ENCODE results near the gene CAMK1D.

DNA sequence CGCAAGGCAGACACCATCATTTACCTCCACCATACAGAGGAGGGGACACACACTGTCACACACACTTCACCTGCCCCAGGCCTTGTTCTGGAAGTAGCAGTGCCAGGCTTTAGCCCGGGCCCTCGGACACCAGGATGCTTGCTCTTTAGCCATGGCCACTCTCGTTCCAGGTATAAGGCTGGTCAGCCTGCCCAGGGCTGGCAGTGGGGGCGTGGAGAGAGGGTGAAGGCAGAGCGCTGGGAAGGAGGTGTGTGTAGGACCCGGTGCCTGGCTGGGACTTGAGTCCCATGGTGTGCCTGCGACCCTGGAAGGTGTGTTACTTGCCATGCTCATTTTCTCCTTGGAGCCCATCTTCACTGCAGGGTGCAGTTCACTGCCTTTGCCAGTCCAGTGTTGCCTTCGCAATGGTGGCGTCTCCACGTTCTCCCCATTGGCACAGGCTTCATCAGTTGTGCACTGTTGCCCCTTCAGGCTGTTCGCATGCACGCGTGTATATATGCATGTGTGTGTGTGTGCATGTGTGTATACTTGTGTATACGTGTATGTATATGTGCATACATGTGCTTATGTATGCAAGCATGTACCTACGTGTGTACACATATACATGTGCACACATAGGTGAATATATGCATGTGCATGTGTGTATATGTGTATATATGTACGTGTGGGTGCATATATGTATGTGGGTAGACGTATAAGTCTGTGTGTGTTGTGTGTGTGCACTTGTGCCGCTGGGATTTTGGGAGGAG lies 153.4 kb downstream of the CAMK1D start:
- TF ChIP-seq TAF1 (IDR thresholded peaks at IDR 0.05; ENCODE audit: borderline replicate concordance, low read depth, low read length) (no peak), MXI1 (IDR thresholded peaks at IDR 0.05; ENCODE audit: low read depth, low read length) (no peak), CHD2 (IDR thresholded peaks at IDR 0.05; ENCODE audit: low read length, partially characterized antibody) (no peak), SMC3 (IDR thresholded peaks at IDR 0.05; ENCODE audit: low read depth, low read length) (no peak), RCOR1 (IDR thresholded peaks at IDR 0.05; ENCODE audit: low read length) (no peak), RAD21 (IDR thresholded peaks at IDR 0.05; ENCODE audit: low read length) (no peak), JUND (IDR thresholded peaks at IDR 0.05) (no peak)
- TF ChIP-seq, protein P1, sequence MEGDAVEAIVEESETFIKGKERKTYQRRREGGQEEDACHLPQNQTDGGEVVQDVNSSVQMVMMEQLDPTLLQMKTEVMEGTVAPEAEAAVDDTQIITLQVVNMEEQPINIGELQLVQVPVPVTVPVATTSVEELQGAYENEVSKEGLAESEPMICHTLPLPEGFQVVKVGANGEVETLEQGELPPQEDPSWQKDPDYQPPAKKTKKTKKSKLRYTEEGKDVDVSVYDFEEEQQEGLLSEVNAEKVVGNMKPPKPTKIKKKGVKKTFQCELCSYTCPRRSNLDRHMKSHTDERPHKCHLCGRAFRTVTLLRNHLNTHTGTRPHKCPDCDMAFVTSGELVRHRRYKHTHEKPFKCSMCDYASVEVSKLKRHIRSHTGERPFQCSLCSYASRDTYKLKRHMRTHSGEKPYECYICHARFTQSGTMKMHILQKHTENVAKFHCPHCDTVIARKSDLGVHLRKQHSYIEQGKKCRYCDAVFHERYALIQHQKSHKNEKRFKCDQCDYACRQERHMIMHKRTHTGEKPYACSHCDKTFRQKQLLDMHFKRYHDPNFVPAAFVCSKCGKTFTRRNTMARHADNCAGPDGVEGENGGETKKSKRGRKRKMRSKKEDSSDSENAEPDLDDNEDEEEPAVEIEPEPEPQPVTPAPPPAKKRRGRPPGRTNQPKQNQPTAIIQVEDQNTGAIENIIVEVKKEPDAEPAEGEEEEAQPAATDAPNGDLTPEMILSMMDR (IDR thresholded peaks at IDR 0.05): no peak

All from SK-N-SH (cell line).